ENCODE data around the gene FAM163B. TPM values are rescaled to one million over a fixed set of nuclear protein-coding genes. Genes with fewer than 3 reads are reported as not detected.

The FAM163B gene
- total and polyA plus RNA-seq, 4 donors = 2.1 to 4.0 (median 3.4) TPM

GRCh38 chr9:133572821-133573361 is 36.3 kb downstream of the FAM163B start:
- no peaks in the 10 kb centered on the region for H3K9me3 ChIP-seq (ENCODE audit: control insufficient read depth in 4 of 4, low read length in 3 of 4)
- WGBS = 73% methylated on average over 15 of the region's 15 CpGs

GRCh38 chr9:133571896-133572595 is 37.1 kb downstream of the FAM163B start:
- TF ChIP-seq, protein P1, sequence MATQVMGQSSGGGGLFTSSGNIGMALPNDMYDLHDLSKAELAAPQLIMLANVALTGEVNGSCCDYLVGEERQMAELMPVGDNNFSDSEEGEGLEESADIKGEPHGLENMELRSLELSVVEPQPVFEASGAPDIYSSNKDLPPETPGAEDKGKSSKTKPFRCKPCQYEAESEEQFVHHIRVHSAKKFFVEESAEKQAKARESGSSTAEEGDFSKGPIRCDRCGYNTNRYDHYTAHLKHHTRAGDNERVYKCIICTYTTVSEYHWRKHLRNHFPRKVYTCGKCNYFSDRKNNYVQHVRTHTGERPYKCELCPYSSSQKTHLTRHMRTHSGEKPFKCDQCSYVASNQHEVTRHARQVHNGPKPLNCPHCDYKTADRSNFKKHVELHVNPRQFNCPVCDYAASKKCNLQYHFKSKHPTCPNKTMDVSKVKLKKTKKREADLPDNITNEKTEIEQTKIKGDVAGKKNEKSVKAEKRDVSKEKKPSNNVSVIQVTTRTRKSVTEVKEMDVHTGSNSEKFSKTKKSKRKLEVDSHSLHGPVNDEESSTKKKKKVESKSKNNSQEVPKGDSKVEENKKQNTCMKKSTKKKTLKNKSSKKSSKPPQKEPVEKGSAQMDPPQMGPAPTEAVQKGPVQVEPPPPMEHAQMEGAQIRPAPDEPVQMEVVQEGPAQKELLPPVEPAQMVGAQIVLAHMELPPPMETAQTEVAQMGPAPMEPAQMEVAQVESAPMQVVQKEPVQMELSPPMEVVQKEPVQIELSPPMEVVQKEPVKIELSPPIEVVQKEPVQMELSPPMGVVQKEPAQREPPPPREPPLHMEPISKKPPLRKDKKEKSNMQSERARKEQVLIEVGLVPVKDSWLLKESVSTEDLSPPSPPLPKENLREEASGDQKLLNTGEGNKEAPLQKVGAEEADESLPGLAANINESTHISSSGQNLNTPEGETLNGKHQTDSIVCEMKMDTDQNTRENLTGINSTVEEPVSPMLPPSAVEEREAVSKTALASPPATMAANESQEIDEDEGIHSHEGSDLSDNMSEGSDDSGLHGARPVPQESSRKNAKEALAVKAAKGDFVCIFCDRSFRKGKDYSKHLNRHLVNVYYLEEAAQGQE (IDR thresholded peaks at IDR 0.05) = no peak
- TF ChIP-seq RXRA (IDR thresholded peaks at IDR 0.05) = no peak
- TF ChIP-seq JUND (IDR thresholded peaks at IDR 0.05) = no peak
- no peak for TF ChIP-seq SP1 (IDR thresholded peaks at IDR 0.05)
- no peak for TF ChIP-seq FOXA1 (IDR thresholded peaks at IDR 0.05)
- TF ChIP-seq HNF4G (IDR thresholded peaks at IDR 0.05) = no peak
- no peak for TF ChIP-seq GABPA (IDR thresholded peaks at IDR 0.05 in 1 of 2, conservative IDR thresholded peaks at IDR 0.05 in 1 of 2)
- TF ChIP-seq CTCF (IDR thresholded peaks at IDR 0.05; ENCODE audit: low read depth, low read length, missing input control) = no peak

More at GRCh38 chr9:133572821-133573361, 36.3 kb downstream of the FAM163B start:
- H3K9ac ChIP-seq (ENCODE audit: low read depth in 1 of 2, low read length in 2 of 2) = no peak overlapping the region
- no peaks in the 10 kb centered on the region for H3K4me1 ChIP-seq (ENCODE audit: control insufficient read depth in 4 of 4, insufficient read depth in 4 of 4, low read length in 3 of 4)
- TF ChIP-seq HNF4A (conservative IDR thresholded peaks at IDR 0.05) = no peak
- peak; percentile 79 for TF ChIP-seq NR2F2 (IDR thresholded peaks at IDR 0.05)
- no peak for TF ChIP-seq ATF3 (IDR thresholded peaks at IDR 0.05)
- TF ChIP-seq TAF1 (conservative IDR thresholded peaks at IDR 0.05) = no peak
- H3K27me3 ChIP-seq (ENCODE audit: control insufficient read depth in 4 of 4, insufficient read depth in 4 of 4, low read length in 3 of 4) = no peaks in the 10 kb centered on the region
- DNase-seq (ENCODE audit: low spot score) = no peak
- H3K27ac ChIP-seq (ENCODE audit: low read depth in 1 of 2, low read length in 2 of 2) = peak overlapping the region in 1 of 2 donors; percentile 30
- H3K4me3 ChIP-seq (ENCODE audit: low read depth in 1 of 3, low read length in 3 of 3) = no peak overlapping the region
- no peaks in the 10 kb centered on the region for H3K36me3 ChIP-seq (ENCODE audit: control insufficient read depth in 4 of 4, insufficient read depth in 3 of 4, low read depth in 1 of 4, low read length in 3 of 4)

More at GRCh38 chr9:133571896-133572595, 37.1 kb downstream of the FAM163B start:
- no peaks in the 10 kb centered on the region for H3K4me1 ChIP-seq (ENCODE audit: control insufficient read depth in 4 of 4, insufficient read depth in 4 of 4, low read length in 3 of 4)
- no peak overlapping the region for H3K27ac ChIP-seq (ENCODE audit: low read depth in 1 of 2, low read length in 2 of 2)
- H3K4me3 ChIP-seq (ENCODE audit: low read depth in 1 of 3, low read length in 3 of 3) = no peak overlapping the region
- DNase-seq (ENCODE audit: low spot score) = no peak
- 90% methylated on average over 20 of the region's 20 CpGs for WGBS
- H3K9ac ChIP-seq (ENCODE audit: low read depth in 1 of 2, low read length in 2 of 2) = no peak overlapping the region
- no peaks in the 10 kb centered on the region for H3K27me3 ChIP-seq (ENCODE audit: control insufficient read depth in 4 of 4, insufficient read depth in 4 of 4, low read length in 3 of 4)
- no peaks in the 10 kb centered on the region for H3K9me3 ChIP-seq (ENCODE audit: control insufficient read depth in 4 of 4, low read length in 3 of 4)
- no peaks in the 10 kb centered on the region for H3K36me3 ChIP-seq (ENCODE audit: control insufficient read depth in 4 of 4, insufficient read depth in 3 of 4, low read depth in 1 of 4, low read length in 3 of 4)

All from liver (tissue), 9 donors.